PC-3 (cell line): ENCODE measurements around the gene ADAMTSL3. TPM values are rescaled to one million over a fixed set of nuclear protein-coding genes. Genes with fewer than 3 reads are reported as not detected.

Experiments
- ATAC-seq: fragments of 200-7000 bp; cut with Tn5 transposase; 2 replicates; pipeline ENCODE4 v1.9.1; 2020; ENCODE audit warnings: mild to moderate bottlenecking, moderate library complexity
- BruUV-seq: library from RNA; stranded (reverse); fragments of 400-500 nt; replicated peaks from 2 replicates; lab custom pipeline; 2021; lab: Mats Ljungman, UMichigan
- CTCF ChIA-PET: fragments of 300-600 bp; sonication (Branson Sonifier 250); formaldehyde crosslinking; loops from one replicate; lab custom pipeline; 2022; ENCODE audit warnings: antibody characterized with exemption; lab: Charles Lee
- POLR2A ChIA-PET: fragments of 300-600 bp; sonication (Branson Sonifier 250); formaldehyde crosslinking; loops from one replicate; lab custom pipeline; 2022; ENCODE audit warnings: antibody characterized with exemption; ENCODE audit not compliant: unreplicated experiment; lab: Charles Lee
- DNase-seq: peaks from one replicate; pipeline ENCODE4 v3.0.0-alpha.2; 2015
- H2AFZ ChIP-seq: fragments of 300-600 bp; sonication (generic); 2 replicates; pipeline ENCODE4 v1.6.0; 2016; ENCODE audit warnings: antibody characterized with exemption, low read length
- H3F3A ChIP-seq: fragments of 300-600 bp; sonication (generic); one replicate; pipeline ENCODE4 v1.6.0; 2017; ENCODE audit warnings: antibody characterized with exemption, low read length, control low read depth, mild to moderate bottlenecking; ENCODE audit not compliant: unreplicated experiment
- H3K27ac ChIP-seq: fragments of 300-600 bp; sonication (generic); 2 replicates; pipeline ENCODE4 v1.5.1; 2016; ENCODE audit warnings: mild to moderate bottlenecking, low read length
- H3K27me3 ChIP-seq: fragments of 300-600 bp; sonication (generic); 2 replicates; pipeline ENCODE4 v1.6.1; 2016; ENCODE audit warnings: low read length, mixed read lengths
- H3K36me3 ChIP-seq: fragments of 300-600 bp; sonication (generic); 2 replicates; pipeline ENCODE4 v1.6.1; 2016; ENCODE audit warnings: low read depth, mixed run types, low read length, mixed read lengths
- H3K4me1 ChIP-seq: fragments of 300-600 bp; sonication (generic); 2 replicates; pipeline ENCODE4 v1.5.1; 2016; ENCODE audit warnings: low read length; ENCODE audit not compliant: insufficient read depth
- H3K4me2 ChIP-seq: fragments of 300-600 bp; sonication (generic); 2 replicates; pipeline ENCODE4 v1.6.0; 2016; ENCODE audit warnings: low read length
- H3K4me3 ChIP-seq: fragments of 300-600 bp; sonication (generic); 2 replicates; pipeline ENCODE4 v1.5.1; 2016; ENCODE audit warnings: mild to moderate bottlenecking, low read length, mixed read lengths
- H3K79me2 ChIP-seq: fragments of 300-600 bp; sonication (generic); 2 replicates; pipeline ENCODE4 v1.6.1; 2017; ENCODE audit warnings: low read length, mixed read lengths
- H3K9ac ChIP-seq: fragments of 300-600 bp; sonication (generic); 2 replicates; pipeline ENCODE4 v1.6.0; 2016; ENCODE audit warnings: mild to moderate bottlenecking, low read length
- H3K9me2 ChIP-seq: fragments of 300-600 bp; sonication (generic); replicated peaks from 2 replicates; pipeline ENCODE4 v1.6.1; 2016; ENCODE audit warnings: mixed run types, low read length, mixed read lengths
- H3K9me3 ChIP-seq: fragments of 300-600 bp; sonication (generic); 2 replicates; pipeline ENCODE4 v1.6.1; 2016; ENCODE audit warnings: low read length, mixed read lengths
- H4K20me1 ChIP-seq: fragments of 300-600 bp; sonication (generic); 2 replicates; pipeline ENCODE4 v1.6.1; 2016; ENCODE audit warnings: low read length, mixed read lengths
- EZH2 ChIP-seq: fragments of 300-600 bp; sonication (generic); IDR thresholded peaks from one replicate; pipeline ENCODE4 v1.6.1; 2017; ENCODE audit warnings: antibody characterized with exemption, mild to moderate bottlenecking, low read length; ENCODE audit not compliant: unreplicated experiment
- EZH2phosphoT487 ChIP-seq: fragments of 300-600 bp; sonication (generic); IDR thresholded peaks from 2 replicates; pipeline ENCODE4 v1.6.1; 2018; ENCODE audit warnings: mild to moderate bottlenecking, antibody characterized with exemption, low read length, borderline replicate concordance
- intact Hi-C: fragments of 100-400 bp; cut with micrococcal nuclease; formaldehyde crosslinking; loops from 2 replicates; pipeline ENCODE4 v1.9.0; 2023
- total RNA-seq: library from RNA; depleted of rRNA; stranded (reverse); fragments of >200 nt; gene quantifications from 2 replicates; pipeline ENCODE4 v1.2.3, GENCODE V29; 2014
- TF ChIP-seq, protein P1 (sequence below): fragments of 300-600 bp; sonication (generic); conservative IDR thresholded peaks from 2 replicates; pipeline ENCODE4 v1.5.1; 2017; ENCODE audit warnings: antibody characterized with exemption, low read depth, mild to moderate bottlenecking, low read length

Gene ADAMTSL3
- total RNA-seq, 1 experiment from 2014 or later = 7.9 TPM

DNA sequence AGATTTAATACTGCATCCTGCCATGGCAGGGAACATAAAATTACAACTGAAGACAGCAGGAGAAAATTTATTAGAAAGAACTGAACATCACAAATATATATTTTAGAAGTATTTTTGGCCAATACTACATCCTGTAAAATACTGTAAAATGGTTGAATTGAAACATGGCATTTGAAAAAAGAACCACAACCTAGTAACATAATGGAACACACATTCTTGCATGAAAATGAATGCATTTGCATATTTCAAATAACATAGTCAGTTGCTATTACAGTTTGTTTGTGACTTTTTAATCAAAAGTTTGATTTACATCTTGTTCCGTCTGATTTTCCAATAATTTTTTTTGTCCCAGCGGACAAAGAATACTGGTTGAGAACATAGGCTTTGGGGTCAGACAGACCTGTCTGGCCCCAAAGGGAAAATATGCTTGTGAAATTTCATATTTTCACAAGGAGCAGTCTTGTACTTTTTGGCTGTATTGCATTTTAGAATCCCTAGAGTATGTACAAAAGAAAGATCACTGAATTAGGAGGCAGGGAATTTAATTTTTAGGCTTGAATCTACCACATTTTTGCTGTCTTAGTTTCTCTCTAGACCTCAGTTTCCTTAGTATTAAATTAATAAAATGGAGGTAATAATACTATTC is 268.8 kb downstream of the ADAMTSL3 start:
- H3F3A ChIP-seq = no peaks in the 10 kb centered on the region
- ChIA-PET CTCF (no interaction called here), POLR2A (no interaction called here)
- no peak for DNase-seq
- H3K4me3 ChIP-seq = no peak overlapping the region
- H3K4me2 ChIP-seq = no peak overlapping the region
- no peaks in the 10 kb centered on the region for H3K27me3 ChIP-seq
- H2AFZ ChIP-seq = no peak overlapping the region
- no TSS peak for BruUV-seq
- no peak for ATAC-seq
- no peaks in the 10 kb centered on the region for H3K4me1 ChIP-seq
- intact Hi-C loops = no loop called here
- TF ChIP-seq, protein P1, sequence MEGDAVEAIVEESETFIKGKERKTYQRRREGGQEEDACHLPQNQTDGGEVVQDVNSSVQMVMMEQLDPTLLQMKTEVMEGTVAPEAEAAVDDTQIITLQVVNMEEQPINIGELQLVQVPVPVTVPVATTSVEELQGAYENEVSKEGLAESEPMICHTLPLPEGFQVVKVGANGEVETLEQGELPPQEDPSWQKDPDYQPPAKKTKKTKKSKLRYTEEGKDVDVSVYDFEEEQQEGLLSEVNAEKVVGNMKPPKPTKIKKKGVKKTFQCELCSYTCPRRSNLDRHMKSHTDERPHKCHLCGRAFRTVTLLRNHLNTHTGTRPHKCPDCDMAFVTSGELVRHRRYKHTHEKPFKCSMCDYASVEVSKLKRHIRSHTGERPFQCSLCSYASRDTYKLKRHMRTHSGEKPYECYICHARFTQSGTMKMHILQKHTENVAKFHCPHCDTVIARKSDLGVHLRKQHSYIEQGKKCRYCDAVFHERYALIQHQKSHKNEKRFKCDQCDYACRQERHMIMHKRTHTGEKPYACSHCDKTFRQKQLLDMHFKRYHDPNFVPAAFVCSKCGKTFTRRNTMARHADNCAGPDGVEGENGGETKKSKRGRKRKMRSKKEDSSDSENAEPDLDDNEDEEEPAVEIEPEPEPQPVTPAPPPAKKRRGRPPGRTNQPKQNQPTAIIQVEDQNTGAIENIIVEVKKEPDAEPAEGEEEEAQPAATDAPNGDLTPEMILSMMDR = no peak
- TF ChIP-seq EZH2phosphoT487 = no peak
- TF ChIP-seq EZH2 = no peak
- no peak overlapping the region for H3K9ac ChIP-seq
- H3K36me3 ChIP-seq = no peaks in the 10 kb centered on the region
- no peaks in the 10 kb centered on the region for H3K9me3 ChIP-seq
- no peaks in the 10 kb centered on the region for H3K79me2 ChIP-seq
- no peaks in the 10 kb centered on the region for H4K20me1 ChIP-seq
- no peaks in the 10 kb centered on the region for H3K9me2 ChIP-seq
- no peak overlapping the region for H3K27ac ChIP-seq

DNA sequence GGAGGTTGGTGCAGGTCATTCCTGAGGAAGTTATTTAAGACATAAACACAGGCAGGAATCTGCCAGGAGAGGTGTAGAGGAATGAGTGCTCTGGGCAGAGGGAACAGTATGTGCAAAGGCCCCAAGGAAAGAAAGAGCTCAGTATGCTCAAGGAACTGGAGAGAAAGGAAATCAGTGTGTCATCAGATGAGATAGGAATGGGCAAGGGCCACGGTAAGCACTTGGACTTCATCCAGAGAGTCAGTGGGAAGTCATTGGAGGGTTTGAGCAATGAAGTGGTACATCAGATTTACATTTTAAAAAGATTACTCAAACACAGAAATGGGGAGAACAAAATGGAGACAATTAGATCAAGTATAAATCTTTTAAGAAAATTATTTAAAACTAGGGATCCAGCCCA is 272.2 kb downstream of the ADAMTSL3 start:
- Histone ChIP-seq H3K27me3 (no peaks in the 10 kb centered on the region), H4K20me1 (no peaks in the 10 kb centered on the region), H3K9me2 (no peaks in the 10 kb centered on the region), H3K4me1 (peaks cover 11% of the 10 kb centered on the region; the same call in 1 of the 2 replicates), H3K9ac (no peak overlapping the region), H3K36me3 (no peaks in the 10 kb centered on the region), H3K4me3 (no peak overlapping the region), H3K79me2 (no peaks in the 10 kb centered on the region), H3K27ac (no peak overlapping the region), H3K9me3 (no peaks in the 10 kb centered on the region), H3K4me2 (no peak overlapping the region), H2AFZ (no peak overlapping the region), H3F3A (no peaks in the 10 kb centered on the region)
- BruUV-seq = no TSS peak
- TF ChIP-seq EZH2phosphoT487 = no peak
- DNase-seq = no peak
- POLR2A ChIA-PET = no interaction called here
- ATAC-seq = no peak
- CTCF ChIA-PET = no interaction called here
- intact Hi-C loops = no loop called here

- CTCF ChIA-PET = no interaction called here
- TF ChIP-seq EZH2 = no peak
- TF ChIP-seq, protein P1 = no peak
- TF ChIP-seq EZH2phosphoT487 = no peak
- Histone ChIP-seq H4K20me1 (no peaks in the 10 kb centered on the region), H3K27ac (no peak overlapping the region), H3K9ac (no peak overlapping the region), H3K4me1 (peaks cover 15% of the 10 kb centered on the region; the same call in 1 of the 2 replicates), H3K9me3 (no peaks in the 10 kb centered on the region), H3F3A (no peaks in the 10 kb centered on the region), H3K4me2 (no peak overlapping the region), H3K4me3 (no peak overlapping the region), H3K36me3 (no peaks in the 10 kb centered on the region), H2AFZ (no peak overlapping the region), H3K27me3 (no peaks in the 10 kb centered on the region), H3K79me2 (no peaks in the 10 kb centered on the region), H3K9me2 (no peaks in the 10 kb centered on the region)
- POLR2A ChIA-PET = no interaction called here
- intact Hi-C loops = no loop called here
- DNase-seq (no peak), ATAC-seq (no peak)
- BruUV-seq = no TSS peak
Observed at GRCh38 chr15:83927704-83928391, 273.9 kb downstream of the ADAMTSL3 start.
